Non-pigmented ciliary epithelial cell (primary cell): ENCODE data around the gene A4GALT.
"Not testable (repeated sequence)": the region's sequence is repeated elsewhere in the genome, so short reads cannot be mapped to it uniquely, and the experiment has no call there.

Experiments
- DNase-seq: peaks from one replicate; pipeline ENCODE4 v3.0.0-alpha.2; 2010; ENCODE audit warnings: low read depth

Gene A4GALT

DNA sequence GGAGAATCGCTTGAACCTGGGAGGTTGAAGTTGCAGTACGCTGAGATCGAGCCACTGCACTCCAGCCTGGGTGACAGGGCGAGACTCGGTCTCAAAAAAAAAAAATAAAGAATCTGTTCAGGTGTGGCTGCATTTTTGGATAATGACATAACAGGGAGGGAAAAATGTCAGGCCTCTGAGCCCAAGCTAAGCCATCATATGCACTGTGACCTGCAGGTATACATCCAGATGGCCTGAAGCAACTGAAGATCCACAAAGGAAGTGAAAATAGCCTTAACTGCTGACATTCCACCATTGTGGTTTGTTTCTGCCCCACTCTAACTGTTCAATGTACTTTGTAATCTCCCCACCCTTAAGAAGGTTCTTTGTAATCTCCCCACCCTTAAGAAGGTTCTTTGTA is 19.6 kb upstream of the A4GALT start:
- not testable (repeated sequence) for DNase-seq

DNA sequence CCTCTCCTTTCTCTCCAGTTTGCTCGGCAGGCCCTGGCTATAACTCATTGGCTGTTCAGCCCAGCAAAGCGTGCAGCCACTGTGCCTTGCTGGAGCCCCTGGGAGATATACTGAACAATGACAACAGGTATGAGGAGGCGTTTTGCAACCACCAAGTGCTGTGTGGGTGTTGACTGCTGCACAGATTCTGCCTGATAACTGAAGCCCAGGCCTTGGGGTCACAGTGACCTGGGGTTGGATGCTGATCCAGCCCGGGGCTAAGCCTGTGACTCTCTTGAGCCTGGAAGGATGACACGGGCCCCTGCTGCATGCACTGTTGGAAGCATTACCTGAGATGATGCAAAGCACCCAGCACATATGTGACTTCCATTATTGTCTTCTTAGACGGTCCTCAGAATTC is 13.7 kb upstream of the A4GALT start:
- no peak for DNase-seq

DNA sequence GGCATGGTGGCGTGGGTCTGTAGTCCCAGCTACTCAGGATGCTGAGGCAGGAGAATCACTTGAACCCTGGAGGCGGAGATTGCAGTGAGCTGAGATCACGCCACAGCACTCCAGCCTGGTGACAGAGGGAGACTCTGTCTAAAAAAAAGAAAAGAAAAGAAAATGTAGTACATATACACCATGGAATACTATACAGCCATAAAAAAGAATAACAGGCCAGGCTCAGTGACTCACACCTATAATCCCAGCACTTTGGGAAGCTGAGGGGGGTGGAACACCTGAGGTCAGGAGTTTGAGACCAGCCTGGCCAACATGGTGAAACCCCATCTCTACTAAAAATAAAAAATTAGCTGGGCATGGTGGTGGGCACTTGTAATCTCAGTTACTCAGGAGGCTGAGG is 12.7 kb upstream of the A4GALT start:
- not testable (repeated sequence) for DNase-seq

DNA sequence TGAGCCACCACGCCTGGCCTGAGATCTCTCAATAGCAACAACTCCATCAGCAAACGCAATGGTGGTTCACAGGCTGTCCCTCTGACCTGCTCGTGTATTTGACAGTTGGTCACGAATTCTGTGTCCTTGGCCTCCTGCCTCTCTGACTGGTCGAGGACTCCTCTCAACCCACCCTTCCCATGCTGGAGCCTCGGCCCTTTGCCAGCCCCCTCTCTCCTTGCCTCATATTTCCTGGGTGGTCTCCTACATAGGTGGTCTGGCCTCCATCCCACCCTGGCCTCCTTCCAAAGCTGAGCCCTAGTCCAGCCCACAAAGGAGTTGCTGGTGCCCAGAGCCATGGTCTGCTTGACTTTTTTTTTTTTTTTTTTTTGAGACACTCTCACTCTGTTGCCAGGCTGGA is 11.4 kb upstream of the A4GALT start:
- no peak for DNase-seq

DNA sequence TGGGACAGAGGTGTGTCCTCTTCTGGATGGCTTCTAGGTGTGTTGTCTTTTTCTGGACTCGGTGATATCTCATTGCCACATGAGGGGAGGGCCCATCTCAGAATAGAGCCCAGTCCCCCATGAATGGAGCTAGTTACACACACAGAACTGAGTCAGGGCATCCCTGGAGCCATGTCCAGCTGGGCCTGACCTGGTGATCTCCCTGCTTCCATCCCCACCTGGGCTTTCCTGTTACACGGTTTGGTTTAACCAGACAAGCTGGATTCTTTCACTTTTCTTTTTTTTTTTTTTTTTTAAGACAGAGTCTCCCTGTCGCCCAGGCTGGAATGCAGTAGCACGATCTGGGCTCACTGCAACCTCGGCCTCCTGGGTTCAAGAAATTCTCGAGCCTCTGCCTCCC is 6.1 kb upstream of the A4GALT start:
- DNase-seq = no peak

DNA sequence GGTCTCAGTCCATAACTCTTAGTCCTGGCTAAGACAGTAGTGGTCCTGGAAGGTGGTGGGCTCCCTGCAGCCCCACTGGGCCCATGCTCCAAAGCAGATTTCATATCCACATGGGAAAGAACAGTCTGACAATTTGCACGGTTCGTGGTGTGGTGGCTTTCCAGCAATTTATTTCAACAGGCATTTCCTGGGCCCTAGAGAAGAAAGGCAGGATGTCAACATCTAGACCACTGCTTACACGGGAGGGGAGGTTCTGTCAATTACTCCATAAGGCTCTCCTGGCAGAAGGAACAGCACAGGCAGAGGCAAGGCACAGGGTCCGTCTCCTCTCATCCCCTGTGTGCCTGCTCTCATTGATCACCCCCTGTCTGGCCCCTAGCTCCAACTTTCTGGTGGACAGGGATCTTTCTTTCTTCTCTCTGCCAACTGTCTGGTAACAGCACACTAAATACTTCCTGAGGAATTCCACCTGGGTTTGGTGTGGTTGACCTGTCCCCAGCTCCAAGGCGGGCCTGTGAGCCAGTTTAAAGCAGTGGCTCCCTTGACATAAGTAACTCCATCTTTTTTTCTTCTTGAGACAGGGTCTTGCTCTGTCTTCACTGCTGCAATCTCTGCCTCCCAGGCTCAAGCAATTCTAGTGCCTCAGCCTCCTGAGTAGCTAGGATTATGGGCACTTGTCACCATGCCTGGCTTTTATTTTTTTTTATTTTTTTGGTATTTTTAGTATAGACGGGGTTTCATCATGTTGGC is 5.1 kb upstream of the A4GALT start:
- DNase-seq = no peak

DNA sequence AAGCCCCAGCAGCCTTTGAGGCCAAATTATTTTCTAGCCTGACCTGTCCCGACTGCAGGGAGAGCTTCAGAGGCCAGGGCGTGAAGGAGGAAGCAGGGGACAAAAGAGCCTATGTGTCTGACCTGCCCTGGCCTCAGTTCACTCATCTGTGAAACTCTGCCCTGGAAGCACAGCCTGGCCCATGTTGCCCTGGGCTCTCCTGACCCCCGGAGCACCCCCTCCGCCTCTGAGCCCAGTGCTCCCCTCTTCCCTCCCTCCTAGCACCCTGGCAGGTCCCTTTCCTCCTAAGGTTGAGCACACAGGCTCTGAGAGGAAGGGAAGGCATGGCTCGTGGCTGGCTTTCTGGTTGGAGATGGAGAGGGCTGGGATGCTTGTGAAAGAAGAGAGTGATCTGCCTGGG is 3.4 kb upstream of the A4GALT start:
- DNase-seq = no peak

DNA sequence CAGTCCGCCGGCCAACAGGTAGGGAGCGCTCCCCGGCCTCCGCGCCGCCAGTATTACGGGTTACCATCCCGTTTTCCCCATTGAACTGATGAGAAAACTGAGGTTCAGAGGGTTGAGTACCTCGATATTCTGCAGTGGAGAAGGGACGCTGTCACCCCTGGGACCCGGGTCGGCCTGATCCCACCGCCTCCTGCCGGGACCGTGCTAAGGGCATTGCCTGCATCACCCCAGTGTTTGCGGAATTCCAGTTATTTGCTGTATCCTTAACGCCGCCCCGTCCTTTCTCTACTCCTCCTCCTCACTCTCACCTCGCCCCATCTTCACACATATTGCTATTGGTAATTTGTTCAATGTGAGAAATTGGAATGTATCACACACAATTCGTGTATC is 370 bp upstream of the A4GALT start:
- no peak for DNase-seq

DNA sequence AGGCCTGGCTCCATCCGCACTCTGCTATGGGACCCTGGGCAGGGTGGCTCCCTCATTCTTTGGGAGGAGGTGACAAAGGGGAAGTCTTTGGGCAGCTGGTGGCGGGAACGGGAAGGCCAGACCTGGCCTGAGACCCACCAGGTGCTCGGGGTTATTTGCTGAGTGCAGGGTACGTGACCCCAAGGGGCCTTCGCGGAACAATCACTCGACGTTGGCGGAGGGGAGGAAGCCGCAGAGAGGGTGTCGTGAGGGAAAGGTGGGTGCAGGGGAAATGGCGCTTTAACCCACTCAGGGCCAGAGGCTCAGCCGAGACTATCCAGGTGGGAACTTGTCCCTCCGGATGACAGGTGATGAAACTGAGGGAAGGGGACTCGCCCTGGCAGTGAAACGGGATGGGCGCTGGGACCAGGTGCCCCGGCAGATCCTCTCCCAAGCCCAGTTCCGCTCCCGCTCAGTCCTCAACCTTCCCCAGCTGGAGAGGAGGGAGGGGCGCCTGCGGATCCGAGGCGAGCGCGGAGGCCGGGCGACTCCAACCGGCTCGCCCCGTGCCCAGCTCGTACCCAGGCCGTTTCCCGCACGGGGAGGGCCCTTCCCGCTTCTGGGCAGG is 911 bp downstream of the A4GALT start:
- no peak for DNase-seq

DNA sequence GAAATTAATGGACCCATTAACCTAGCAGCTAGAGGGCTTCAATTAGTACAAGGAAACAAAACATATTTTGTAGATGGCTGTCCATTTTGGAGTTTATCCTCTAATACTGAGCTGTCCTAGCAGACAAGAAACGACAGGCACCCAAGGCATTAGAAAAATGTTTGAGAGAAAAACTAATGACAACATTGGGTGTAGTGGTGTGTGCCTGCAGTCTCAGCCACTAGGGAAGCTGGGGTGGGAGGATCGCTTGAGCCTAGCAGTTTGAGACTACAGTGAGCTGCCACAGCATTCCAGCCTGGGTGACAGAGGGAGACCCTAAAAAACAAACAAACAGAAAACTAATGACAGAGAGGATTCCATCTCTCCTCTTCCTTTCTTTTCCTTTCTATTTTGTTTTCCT is 1.5 kb downstream of the A4GALT start:
- DNase-seq = no peak

DNA sequence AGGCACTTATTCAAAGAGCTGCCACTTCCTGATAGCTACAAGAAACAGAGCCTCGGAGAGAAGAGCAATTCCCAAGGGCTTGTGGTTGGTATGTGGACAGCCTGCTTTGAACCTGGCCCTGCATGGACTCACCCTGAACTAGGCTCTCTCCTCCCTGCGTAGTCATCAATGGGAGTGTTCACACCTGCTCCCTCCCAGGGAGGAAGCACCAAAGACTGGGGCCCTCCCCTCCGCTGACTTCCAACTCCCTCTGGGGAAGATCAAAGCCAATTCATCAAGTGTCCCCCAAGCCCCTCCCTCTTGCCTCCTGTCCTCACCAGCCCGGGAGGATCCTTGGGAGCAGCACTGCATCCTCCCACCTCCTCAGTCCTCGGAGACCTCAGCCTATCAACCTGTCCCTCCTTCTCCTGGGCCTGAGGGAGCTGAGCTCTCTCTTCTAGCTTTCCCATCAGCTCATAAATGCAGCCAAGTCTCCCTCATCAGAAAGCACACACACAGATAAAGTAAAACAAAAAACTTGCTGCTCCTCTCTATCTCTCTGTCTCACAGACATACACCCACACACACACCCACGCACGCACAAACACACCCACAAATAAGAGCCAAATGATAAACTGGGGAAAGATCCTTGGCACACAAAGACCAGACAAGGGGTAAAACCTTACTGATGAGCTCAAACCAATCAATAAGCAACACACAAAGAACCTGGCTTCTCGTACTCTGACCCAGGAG is 3.3 kb downstream of the A4GALT start:
- no peak for DNase-seq

DNA sequence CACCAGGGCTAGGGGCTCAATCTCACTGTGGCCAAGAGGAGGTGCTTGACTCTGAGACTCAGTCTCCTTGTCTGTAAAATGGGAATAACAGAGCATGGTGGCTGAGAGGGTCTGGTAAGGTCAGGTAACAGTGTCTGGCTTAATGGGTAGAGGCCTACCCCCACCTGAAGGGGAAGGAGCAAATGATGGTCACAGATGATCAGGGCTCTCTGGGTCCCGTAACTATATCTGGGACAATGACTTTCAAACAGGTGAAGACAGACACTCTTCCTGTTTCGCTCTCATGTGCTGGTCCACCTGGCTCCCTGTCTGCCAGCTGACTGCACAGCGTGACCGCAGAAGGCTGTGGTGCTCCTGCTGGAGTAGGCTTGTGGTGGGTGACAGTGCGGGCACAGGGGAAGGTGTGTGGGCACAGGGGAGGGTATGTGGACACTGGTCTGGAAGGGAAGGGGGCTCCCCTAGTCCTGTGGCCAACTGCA is 4.0 kb downstream of the A4GALT start:
- no peak for DNase-seq

DNA sequence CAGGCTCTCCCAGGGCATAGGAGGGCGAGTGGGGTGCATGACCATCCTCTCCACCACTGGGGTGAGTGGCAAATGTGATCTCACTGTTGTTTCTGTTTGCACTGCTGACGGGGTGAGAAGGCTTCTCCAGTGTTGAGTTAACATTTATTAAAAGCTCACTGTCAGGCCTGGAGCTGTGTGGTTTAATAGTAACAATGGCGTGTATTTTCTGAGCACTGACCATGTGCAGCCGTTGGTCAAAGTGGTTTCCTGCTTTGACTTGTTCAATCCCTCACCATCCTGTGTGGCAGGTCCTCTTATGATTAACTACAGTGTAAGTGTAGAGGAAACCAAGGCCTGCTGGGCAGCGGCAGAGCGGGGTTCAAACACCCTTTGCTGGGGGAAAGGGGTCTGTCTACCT is 4.4 kb downstream of the A4GALT start:
- DNase-seq = no peak

DNA sequence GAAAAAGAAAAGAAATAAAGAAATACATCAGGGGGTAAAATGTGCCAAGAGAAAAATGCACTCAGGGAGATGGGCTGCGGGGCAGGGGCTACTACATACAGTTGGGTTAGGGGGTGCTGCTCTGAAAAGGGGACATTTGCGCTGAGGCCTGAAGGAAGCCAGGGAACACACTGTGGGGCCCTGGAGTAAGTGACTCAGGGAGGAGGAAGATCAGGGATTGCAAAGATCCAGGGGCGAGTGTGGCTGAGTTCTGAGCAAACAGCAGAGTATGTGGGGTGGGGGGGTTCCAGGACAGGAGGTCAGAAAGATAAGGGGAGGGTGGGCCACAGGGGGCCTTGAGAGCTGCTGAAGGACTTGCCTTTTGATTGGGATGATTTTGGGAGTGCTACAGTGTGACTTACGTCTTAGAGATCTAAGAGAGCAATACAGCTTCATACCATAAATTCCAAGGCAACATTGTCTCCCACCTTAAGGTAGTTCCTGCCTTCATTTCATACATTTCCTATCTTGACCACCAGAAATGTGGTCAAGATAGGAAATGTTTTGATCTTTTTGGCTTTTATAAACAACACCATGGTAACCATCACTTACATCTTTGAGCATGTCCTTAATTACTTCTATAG is 5.8 kb downstream of the A4GALT start:
- peak; percentile 15 for DNase-seq

DNA sequence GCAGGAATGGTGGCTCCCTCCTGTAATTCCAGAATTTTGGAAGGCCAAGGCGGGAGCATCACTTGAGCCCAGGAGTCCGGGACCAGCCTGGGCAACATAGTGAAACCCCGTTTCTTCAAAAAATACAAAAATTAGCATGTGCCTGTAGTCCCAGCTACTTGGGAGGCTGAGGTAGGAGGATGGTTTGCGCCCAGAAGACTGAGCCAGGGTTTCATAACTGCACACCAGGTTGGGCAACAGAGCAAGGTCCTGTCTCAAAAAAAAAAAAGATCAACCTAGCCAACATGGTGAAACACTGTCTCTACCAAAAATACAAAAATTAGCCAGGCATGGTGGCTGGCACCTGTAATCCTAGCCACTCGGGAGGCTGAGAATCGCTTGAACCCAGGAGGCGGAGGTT is 6.4 kb downstream of the A4GALT start:
- no peak for DNase-seq

DNA sequence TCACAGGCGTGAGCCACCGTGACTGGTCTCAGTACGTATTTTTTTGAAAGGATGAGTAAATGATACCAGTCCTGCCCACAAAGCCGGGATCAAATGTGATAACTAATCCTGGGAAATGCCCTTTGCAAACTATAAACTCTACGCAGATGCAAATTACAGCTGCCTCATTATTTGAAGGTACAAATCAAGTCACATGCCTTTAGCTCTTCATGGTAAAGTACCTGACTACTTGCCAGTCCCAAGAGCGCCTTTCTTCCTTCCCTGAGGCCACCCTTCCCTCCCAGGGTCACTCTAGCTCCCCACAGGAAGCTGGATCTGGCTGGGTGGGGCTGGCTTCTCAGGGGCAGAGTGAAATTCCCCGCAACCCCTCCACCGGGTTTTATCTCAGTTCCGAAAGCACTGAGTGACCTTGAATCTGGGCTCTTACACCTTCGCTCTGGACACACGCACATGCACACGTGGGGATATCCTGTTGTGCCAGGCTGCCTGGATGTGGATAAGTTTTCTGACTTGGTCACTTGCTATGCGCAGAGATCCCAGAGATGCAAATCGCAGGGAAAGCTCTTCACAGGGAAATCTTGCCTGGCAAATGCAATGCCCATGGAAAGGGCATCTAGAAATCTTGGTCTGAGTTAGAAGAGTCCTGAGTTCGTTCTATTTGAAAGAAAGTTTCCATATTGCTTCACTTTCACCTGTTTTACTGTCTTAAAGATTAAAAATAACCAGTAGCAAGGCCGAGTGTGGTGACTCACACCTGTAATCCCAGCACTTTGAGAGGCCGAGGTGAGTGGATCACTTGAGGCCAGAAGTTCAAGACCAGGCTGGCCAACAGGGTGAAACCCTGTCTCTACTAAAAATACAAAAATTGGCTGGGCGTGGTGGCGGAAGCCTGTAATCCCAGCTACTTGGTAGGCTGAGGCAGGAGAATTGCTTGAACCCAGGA is 8.5 kb downstream of the A4GALT start:
- DNase-seq = no peak

DNA sequence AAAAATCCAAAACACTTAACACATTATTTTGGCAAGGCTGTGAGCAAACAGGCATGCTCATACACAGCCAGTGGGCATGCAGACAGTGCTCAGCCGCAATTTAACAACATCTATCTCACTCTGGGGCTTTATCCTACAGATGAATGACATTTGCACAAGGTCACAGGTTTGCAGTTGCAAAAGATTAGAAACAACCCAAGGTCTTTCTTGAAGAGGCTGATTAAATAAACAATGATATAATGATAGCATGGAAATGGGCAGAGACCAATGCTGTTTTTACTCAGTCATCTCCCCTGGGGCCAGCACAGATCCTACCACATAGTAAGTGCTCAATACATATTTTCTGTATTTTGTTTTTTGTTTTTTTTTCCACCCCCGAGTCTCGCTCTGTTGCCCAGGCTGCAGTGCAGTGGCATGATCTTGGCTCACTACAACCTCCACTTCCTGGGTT is 9.4 kb downstream of the A4GALT start:
- DNase-seq = no peak

DNA sequence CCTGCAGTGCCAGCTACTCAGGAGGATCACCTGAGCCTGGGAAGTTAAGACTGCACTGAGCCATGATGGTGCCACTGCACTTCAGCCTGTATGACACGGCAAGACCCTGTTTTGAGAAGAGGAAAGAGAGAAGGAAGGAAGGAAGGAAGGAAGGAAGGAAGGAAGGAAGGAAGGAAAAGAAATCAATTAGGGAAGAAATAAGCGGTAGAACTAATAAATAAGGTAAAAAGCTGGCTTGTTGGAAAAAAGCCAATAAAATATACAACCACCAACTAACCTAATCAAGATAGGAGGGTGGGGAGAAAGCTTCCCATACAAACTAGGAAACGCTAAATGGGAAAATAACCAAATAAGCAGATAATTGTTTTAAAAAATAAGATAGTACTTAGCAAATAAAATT is 12.3 kb downstream of the A4GALT start:
- DNase-seq = no peak

DNA sequence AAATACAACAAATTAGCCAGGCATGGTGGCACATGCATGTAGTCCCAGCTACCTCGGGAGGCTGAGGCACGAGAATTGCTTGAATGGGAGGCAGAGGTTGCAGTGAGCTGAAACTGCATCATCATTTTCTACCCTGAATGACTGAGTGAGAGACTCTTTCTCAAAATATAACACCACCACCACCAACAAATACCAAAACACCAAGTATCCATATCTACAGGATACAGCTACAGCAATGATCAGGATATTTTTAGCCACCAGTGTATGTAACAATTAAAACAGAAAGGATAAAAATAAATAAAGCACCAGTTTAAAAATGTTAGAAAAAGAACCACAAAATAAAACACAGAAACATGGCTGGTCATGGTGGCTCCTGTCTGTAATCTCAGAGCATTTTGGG is 13.2 kb downstream of the A4GALT start:
- DNase-seq = no peak

DNA sequence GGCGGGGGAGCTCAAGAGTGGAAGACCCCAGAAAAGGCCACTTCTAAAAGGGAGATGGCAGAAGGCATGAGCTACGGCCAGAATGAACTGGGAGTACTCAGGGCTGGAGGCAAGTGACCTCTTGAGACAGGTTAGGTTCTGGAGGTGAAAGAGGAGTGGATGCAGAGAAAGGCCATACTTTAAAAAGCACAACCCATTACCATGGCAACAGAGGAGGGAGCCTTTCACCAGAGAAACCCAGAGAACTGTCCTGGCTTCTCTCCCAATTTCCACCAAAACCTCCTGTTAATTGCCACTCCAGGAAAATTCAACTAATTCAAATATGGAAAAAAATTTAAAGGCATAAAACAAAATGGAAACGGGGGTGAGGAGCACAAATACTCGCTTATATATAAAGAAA is 15.8 kb downstream of the A4GALT start:
- no peak for DNase-seq

DNA sequence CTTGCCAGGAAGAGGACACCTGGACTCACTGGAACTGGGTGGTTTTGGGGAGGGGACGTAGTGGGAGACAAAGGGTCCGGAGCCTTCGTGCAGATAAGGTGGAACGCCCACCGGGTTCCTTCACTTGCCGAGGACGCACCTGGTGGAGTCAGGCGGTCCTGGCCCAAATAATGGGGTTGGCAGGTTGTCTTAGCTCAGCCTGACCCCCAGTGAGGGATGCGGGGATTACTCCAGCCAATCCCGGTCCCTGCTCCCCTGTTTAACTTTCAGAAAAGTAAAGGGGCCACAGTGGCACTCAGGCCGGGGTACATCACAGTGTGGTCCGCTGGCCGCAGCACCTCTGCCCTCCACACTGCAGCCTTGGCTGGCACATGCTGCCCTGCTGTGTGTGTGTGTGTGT is 18.0 kb downstream of the A4GALT start:
- no peak for DNase-seq

DNA sequence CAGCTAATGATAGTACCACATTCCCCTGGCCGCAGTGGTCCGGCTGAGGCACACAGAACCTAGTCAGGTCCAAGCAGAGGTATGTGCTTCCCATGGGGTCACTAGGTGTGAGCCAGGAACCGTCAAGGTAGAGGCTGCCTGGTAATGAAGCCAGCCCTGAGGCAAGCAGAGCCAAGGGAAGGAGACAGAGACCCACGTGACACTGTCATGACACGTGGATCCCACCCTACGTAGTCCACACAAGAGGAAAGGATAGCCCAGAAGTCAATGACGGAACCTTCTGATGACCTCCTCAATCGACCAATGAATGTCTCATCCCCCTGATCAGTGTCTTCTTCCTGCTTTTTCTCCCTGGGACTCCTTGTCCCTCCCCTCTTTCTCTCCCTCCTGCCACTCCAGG is 19.0 kb downstream of the A4GALT start:
- DNase-seq = no peak
